HG02884 (cell line): Measurements from ENCODE around the gene SPTBN1.

Source experiments
- ATAC-seq: cut with Tn5 transposase; IDR thresholded peaks from one replicate; pipeline ENCODE4 v1.9.1; 2021; ENCODE audit warnings: mild to moderate bottlenecking, moderate library complexity; ENCODE audit not compliant: unreplicated experiment

Gene SPTBN1

DNA sequence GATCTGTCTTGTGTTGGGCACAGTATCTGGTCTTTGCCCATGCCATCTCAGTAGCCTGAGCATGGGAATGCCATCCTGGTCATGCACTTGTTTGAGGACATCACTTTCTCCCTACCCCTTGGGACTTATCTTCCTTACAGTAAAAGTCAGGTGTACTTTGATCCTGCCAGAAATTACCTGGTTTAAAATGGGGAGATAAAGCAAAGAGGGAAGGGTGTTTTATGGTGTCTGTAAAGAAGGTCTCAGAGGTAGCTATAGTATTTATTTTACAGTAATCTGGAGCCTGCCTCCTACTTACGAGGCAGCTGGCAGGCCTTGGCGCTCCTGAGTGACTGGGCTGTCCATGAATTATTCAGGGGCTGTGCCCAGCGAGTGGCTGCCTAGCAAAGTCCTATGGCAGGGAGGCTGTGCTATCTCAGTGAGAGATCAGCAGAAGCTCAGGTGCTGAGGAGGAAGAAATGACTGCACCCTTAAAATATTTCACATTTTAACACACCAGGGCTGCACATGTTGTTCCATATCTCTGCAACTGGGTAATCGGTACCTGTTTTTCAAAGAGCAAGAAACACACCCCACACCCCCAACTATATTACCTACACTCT, 93.9 kb downstream of the SPTBN1 start:
- no peak for ATAC-seq

DNA sequence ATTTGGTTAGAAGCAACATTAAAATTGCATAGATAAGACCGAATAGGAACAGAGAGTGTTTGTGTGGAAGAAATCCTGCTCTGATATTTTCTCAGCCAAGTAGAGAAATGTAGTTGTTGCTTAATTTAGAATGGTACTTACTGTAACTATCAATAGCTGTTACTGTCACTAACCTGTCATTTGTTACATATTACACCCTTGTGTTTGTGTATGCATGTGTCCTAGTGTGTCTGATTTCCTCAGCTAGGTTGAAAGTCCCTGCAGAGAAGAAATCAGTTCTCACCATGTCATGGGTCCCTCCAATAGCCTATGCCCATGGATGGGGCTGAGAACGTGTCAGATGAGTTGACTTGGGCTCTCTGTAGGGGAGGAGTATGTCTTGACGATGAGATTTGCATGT, 94.4 kb downstream of the SPTBN1 start:
- ATAC-seq = no peak

DNA sequence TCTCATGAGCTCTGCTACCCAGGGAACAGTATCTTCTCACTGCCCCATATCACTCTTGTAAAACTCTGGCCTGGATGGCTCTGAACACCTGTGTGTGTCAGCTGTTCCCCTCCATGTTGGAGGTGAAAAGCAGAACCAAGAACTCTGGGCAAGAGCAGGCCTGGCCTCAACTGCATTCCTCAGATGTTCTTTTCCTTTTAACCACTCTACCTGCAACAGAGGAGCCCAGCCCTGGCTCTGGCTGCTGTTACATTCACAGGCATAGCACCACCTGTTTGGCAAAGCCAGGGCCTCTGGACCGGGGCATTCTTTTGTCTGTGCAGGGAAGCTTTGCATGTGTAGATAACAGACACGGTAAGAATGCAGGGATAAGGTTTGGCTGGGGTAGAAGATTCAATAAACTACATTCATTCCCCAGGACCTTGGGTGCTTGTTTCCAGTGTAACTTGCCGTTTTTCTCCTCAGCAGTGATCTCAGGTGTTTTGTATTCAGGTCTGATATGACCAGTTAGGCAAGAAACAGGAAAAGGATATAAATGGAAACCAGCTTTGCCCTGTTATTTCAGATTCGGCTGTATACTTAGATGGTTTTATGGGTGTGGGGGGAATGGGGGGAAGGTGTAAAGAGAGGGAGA, 95.1 kb downstream of the SPTBN1 start:
- no peak for ATAC-seq

DNA sequence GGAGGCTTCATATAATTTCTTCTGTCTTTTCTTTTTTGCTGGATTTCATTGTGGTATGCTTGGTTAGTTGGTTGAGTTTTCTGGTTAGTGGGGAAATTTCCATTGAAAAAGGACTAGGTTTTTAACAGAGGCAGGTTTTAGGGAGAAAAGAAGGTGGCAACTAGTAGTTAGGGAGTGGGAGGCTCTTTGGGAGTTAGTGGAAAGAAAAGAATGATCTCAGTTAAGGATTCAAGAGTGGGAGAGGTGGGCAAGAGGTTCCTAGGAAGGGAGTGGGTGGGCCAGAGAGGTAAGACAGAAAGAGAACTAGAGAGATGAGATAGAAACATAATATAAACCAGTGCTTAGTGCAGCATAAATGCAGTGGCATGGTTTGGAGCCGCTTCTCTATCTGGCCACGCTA, 96.9 kb downstream of the SPTBN1 start:
- ATAC-seq = no peak

DNA sequence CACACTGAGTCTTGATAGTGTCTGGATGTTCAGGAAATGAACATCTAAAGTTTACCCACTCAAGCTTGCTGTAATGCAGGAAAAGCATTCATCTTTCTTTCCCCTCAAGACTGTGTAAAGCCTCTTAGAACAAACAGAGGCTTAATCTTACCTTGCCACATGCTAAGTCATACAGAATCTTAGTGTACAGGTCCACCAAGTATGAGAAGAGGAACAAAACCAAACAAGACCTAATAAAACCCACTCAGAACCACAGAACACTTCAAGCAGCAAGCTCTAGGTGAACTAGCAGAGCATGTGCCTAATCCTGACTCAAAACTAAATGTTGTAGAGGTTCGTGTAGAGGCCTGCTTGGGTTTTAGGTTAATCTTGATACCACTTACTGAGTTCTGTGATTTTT, 97.6 kb downstream of the SPTBN1 start:
- no peak for ATAC-seq

DNA sequence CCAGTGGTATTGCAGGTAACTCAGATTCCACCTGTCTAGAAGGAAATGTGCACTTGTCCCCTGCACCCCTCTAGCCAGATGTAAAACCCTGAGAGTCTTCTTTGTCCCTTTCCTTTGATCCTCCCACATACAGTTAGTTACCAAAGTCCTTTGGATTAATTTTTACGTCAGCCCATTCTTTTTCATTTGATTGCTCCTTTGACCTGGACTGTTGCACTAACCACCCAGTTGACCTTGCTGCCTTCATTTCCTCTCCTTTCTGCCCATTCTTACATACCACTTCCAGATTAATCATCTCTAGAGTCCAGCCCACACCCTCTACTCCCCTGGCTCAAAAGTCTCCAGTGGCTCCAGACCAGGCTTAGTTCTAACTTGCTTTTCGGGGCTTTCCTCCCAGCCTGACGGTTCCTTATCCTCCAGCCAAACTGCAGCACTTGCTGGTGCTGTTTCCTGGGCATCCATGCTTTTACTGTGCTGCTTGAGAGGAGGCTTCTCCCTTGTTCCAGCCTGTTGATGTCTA, 99.3 kb downstream of the SPTBN1 start:
- ATAC-seq = no peak

DNA sequence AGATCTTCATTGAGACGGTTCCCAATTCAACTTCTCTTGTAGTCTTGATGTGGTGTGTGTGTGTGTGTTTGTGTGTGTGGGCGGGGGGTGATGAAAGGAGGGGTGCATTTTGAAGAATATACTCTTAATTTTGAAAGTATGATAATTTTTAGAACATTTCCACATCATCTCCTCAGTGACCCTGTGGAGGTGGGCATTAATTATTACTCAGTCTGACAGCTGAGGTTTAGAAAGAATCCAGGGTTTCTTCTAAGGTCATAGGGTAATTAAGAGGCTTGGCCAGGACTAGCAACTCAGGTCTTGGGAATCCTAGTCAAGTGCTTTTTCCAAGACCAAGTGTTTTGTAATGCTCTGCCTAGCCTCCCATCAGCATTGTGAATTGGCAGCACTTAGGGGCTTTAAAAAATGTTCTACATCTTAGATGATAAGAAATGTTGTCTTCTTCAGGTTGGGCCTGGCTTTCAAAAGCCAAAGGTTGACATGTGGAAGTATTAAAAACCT, 100.5 kb downstream of the SPTBN1 start:
- ATAC-seq = no peak

DNA sequence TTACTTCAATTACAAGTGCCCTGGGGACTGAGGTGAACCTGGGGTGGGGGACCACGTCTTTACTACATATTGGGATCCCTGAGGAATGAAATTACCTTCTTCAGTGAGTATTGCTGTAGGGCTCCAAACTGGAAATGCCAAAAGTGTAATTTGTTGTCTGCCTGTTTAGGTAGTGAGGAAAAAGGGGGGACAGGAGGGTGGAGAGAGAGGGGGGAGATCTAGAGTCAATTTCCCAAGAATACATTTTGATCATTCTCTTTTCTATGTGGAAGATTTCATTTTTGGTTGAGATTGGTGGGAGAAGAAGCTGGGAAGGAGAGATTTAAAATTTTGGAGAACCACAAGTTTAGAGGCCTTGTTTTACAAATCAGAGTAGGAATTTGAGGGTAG, 101.1 kb downstream of the SPTBN1 start:
- ATAC-seq = no peak

DNA sequence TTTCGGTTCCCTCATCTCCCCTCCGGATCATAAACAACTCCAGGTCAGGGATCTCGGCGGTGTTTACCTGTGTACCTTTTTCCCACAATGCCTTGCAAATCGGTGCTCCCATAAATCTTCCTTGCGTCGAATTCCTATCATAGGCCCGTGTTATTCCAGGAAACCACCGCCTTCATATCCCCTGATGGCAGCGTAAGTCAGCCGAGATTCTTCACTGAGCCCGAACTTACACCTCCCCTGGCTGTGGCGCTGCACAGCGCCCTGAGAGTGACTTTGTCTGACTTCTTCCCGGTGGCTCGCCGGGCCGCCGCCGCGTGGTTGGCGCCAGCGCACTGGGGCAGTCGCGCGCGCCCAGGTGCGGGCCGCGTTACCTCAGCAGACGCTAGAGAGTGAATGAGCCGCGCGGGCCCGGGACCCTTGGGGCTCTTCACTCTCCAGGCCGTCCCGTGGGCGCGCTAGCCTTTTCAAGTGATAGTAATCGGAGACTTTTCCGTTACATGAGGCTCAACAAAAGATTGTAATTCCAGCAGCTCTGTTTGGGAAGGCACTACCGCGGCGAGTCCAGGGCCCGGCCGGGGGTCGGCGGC, 101.6 kb downstream of the SPTBN1 start:
- peak; percentile 30 for ATAC-seq

DNA sequence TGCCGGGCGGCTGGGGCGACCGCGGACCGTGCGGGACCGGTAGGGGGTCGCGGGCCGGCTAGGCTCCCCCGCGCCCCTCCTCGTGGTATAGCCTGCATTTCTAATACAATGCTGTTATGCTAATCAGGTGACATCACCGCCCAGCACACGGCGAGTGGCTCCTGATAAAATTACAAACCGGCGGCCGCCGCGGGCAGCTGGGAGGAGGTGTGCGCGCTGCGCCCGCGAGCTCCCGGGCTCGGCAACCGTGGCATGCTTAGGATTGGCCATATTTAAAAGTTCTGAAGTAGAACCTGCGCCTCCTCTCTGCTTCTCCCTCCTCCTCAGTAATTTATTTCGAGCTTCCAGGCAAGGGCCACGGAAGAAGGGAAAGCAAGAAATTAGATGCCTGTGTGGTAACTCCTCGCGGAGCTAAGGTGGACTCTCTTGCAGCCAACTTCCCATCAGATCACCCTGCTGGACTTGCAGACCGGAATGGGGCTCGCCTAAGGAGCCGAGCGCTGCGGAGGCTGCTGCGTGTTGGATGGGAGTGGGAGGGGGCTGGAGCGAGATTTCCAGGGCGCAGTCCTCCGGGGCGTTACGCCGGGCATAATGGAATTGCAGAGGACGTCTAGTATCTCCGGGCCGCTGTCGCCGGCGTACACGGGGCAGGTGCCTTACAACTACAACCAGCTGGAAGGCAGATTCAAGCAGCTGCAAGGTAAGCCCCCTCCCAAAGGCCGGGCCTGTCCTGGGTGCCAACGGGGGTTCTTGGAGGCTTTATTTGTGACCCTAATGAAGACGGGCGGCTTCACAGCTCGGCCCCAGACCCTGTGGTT, 102.3 kb downstream of the SPTBN1 start:
- ATAC-seq = no peak

DNA sequence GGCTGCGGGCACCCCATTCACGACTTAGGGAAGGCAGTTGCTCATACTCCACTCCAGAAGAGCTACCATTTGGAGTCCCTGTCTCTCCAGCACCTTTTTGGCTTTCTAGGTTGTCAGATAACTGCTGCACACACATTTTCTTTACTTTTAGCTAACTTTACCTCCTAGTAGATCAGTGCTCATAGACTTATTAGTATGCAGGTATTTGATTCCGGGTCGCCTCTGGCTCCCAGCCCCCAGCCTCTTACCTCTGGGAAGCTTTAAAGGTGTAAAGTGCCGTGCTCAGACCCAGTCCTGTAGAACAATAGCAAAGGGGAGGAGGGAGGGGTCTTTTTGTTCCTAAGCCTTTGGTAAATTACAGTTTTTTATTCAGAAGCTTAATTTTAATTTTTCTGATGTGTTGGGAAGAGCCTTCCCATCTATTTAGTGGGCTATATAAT, 102.9 kb downstream of the SPTBN1 start:
- no peak for ATAC-seq

DNA sequence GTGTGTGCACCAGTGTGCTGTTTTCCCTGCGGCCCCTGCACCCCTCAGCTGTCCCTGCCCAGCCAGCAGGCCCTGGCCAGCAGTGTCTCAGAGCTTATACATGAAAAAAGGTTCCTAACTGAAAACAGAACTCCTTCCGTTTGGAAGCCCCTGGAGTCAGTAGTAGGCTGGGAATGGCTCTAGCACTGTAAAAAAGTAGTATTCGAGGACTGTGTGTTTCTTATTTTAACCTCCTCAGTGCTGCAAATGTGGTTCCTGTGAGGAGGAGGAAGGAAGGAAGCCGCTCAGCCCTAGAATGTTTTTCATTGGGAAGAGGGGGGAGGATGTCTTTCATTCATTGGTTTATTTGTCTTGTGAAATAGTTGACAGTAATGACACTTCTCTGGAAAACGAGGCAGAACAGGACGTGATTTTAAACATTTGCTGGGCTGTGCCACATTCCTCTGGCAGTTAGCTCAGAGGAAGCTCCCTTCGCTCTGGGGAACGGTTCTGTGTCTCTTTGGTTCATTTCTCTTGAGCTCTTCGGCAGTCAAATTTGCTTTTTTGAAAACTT, 103.5 kb downstream of the SPTBN1 start:
- ATAC-seq = no peak

DNA sequence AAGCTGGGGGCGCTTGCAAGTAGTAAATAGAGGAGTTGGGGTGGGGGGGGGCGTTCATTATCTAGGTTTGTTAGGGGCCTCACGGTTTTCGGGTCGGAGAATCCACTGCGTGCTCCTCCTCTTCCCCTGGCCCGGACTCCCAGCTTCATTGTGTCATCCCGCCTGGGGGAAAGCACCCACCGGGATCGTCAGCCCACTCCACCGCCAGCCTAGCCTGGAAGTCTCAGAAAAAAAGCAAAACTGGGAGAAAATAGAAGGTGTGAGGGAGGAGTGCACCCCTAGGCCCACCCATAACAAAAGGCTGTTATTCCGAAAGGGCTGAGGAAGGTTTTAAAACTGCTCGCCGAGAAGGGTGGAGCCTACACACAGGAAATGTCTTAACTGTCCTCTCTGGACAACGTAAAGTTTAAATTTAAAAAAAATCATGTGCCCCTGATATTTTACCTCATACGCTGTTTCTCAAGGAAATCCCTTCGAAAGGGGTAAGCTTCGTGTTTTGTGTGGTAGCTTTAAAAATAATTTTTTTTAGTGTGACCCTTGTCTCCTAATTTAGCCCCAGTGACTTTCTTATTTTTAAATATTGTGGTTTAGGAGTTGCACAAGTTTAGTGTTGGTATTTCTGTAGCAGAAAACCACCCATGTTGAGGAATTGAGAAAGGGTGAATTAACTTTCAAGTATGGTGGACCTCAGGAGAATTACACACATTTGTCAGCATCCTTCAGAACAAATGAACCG, 104.2 kb downstream of the SPTBN1 start:
- ATAC-seq = peak; percentile 40

DNA sequence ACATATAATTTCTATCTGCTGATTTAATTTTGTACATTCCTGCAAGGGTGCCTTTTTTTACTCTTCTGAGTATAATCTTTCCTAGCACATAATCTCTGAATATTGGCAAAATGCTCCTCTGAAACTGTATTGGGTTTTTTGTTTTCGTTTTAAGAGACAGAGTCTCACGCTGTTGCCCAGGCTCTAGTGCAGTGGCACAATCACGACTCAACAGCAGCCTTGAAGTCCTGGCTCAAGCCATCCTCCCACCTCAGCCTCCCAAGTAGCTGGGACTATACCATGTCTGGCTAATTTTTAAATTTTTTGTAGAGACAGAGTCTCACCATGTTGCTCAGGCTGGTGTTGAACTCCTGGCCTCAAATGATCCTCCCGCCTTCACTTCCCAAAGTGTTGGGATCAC, 104.9 kb downstream of the SPTBN1 start:
- no peak for ATAC-seq

DNA sequence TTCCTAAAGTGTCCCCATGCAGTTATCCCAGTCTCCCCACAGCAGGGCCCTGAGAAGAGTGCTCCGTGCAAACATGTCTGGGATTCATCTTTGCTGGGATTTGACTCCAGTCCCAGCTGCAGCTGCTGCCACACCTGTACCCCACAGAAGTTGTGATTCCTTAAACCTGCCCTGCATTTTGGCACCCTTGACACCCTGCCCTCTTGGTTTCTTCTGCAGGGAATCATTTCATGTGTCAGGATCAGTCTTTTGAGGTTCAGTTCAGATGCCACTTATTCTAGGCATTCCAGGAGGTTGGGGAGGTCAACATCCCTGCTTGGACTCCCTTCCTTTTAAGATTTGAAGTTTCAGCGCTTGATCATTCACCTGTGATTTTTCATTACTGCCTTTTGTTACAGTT, 108.3 kb downstream of the SPTBN1 start:
- no peak for ATAC-seq

DNA sequence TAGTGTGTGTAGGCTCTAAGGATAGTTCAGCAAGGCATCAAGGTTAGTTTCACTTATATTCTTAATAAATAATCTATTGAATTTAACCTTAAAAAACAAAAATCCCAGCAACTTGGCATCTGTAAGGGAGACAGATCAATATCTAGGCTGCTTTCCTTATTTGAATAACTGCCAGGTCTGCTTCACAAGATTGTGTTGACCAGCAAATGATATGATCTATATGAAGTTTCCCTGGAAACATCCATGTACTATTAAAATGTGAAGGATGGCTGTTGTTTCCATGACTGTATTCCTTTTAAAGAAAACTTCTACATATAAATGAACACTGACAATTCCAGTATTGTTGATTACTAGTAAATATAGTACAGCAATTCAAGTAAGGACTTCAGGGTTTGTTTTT, 109.4 kb downstream of the SPTBN1 start:
- ATAC-seq = no peak

DNA sequence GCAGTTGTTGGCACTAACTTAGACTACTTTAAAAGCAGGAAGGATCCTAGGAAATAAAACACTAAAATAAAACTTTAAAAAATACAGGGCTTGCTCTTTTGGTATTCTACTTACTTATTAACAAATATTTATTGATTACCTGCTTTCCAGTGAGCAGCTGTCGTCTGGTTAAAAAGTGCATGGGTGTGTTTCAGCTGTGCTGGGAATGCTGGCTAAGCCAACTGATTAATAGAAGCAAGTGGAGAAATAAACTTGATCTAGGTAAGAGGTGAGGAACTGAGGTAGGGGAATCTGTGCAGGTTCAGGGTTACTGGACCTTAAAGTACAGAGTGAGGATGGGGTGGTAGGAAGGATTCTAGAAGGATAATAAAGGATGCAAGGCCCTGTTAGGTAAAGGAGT, 110.8 kb downstream of the SPTBN1 start:
- no peak for ATAC-seq

DNA sequence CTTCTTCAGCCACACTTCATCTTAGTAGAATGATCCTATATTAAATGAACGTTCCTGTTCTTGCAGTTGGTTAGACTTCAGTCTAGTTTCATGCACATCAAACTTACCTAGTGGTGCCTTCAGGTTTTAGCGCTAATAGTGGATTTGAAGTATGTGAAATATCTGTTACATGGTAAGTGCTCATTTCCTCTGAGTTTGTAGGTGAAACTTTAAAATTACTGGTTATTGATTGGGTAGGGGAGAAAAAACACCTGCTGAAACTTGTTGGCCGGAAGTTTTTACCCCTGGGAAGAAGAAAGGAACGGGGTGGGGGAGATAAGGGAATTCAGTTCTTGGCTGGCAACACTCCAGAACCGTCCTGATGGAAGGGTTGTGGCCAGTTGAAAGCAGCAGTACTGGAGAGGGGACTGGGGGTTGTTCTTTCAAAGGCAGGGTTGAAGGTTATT, 112.8 kb downstream of the SPTBN1 start:
- no peak for ATAC-seq

DNA sequence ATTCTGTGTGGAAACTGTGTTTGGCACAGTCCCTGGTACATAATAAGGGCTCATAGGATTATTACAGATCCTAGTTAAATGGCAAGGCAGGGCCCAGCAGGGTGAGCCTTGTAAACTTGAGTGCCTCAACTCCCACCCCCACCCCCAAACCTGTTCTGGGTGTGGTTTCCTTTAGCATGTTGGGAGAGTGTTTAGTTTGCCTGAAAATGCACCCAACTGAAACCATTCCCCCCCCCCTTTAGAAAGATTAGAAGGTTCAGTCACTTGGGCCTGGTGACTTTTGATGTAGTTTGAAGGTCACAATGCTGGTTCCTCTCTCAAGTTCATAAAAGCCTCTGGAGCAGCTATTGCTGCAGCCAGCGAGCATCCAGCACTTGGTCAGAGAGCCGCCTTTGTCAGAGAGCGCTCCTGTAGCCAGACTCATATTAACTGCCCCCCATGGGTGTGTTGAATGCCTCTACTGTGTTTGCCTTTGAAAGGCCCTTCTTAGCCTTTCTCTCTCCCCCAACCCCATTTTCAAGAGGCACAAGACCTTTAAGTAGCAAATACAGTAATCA, 113.7 kb downstream of the SPTBN1 start:
- no peak for ATAC-seq

DNA sequence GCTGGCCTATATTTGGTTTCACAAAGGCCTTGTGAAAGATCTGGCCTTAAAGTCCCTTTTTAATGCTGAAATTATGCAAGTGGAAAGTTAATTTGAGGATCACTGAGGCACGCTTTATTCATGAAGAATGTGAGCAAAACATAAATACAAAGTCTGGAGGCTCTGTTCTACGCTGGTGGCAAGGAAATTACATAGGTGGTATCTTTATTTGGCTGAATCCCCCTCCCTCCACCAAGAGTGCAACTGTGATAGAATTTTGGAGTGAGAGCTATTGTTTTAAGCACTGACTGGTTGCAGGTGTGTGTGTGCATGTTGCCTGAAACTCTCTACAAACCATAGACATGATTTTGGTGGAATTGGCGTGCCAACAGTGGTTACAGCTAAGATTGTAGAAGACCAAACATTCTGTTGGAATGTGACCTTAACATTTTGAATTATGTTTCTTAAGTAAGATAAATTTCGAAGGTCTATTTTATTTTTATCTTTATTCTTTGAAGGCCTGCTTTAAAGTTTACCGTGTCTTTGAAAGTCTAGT, 114.3 kb downstream of the SPTBN1 start:
- no peak for ATAC-seq
